ENCODE results near the gene NUP37. TPM values are rescaled to one million over a fixed set of nuclear protein-coding genes. Genes with fewer than 3 reads are reported as not detected.
A peak's percentile ranks its signal among the peaks of the same experiment; 100 is the strongest.
"Not testable (repeated sequence)": the region's sequence is repeated elsewhere in the genome, so short reads cannot be mapped to it uniquely, and the experiment has no call there.

NUP37 gene
- total RNA-seq, 2 donors from 2014 or later = 19.0 to 19.4 TPM

GRCh38 chr12:102106905-102107304, 13.0 kb downstream of the NUP37 start:
- DNase-seq (no peak), ATAC-seq (no peak)
- intact Hi-C loops (cut with DNase I, micrococcal nuclease) = no loop called here

DNA sequence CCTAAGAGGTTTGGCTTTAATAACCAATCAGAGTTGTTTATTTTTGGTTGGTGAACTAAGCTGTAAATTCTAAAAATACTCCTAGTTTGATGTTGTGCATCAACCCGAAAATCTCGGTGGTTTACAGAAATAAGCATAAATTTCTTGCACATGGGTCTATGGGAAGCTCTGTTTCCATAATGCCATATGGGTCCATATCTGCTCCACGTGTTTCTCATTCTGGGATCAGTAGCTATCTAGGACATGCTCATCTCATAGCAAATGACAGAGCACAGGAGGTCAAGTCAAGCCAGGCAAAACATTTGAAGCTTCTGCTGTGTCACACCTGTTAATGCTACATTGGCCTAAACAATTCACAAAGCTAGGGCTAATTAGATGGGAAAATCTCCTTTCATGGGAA, 23.1 kb downstream of the NUP37 start:
- ATAC-seq = no peak
- intact Hi-C loops (cut with DNase I, micrococcal nuclease) = no loop called here
- DNase-seq = no peak

GRCh38 chr12:102095677-102096263, 24.1 kb downstream of the NUP37 start:
- ATAC-seq (peak; percentile 62), DNase-seq (no peak)
- intact Hi-C loops (cut with DNase I, micrococcal nuclease) = no loop called here

GRCh38 chr12:102093319-102093718, 26.6 kb downstream of the NUP37 start:
- intact Hi-C loops (cut with DNase I, micrococcal nuclease) = no loop called here
- ATAC-seq (no peak), DNase-seq (no peak)

DNA sequence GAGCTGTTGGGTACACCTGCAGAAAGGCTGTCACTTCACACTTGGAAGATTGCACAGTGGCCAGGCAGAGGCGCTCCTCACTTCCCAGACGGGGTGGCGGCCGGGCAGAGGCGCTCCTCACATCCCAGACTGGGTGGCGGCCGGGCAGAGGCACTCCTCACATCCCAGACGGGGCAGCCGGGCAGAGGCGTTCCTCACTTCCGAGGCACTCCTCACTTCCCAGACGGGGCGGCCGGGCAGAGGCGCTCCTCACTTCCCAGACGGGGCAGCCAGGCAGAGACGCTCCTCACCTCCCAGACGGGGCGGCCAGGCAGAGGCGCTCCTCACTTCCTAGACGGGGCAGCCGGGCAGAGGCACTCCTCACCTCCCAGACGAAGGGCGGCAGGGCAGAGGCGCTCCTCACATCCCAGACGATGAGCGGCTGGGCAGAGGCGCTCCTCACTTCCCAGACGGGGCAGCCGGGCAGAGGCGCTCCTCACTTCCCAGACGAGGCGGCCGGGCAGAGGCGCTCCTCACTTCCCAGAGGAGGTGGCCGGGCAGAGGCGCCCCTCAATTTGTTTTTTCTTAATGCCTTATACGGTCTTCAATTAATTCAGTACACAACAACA, 30.6 kb downstream of the NUP37 start:
- ATAC-seq; intact Hi-C loops (cut with DNase I, micrococcal nuclease); DNase-seq: not testable (repeated sequence)

GRCh38 chr12:102080842-102081241, 39.1 kb downstream of the NUP37 start:
- intact Hi-C loops (cut with DNase I, micrococcal nuclease) = no loop called here
- ATAC-seq (no peak), DNase-seq (no peak)

GRCh38 chr12:102072092-102072491, 47.8 kb downstream of the NUP37 start:
- intact Hi-C loops (cut with DNase I, micrococcal nuclease); ATAC-seq; DNase-seq: not testable (repeated sequence)

DNA sequence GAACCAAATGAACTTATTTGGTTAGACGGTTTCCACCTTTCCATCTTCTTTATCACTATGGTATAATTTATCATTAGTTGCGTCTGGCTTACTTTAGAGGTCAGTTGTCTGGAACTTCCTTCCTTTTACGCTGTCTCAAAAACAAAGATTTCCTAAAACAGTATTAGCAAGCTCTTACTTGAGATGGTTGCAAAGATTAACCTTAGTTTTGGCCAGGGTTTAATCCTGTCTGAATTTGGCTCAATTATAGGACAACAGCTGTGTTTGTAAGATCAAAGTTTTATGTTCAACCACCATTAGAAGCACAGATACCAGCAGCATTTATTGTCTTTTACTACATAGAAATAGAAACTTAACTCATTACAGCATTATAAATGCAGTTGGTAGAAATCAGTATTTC, 50.2 kb downstream of the NUP37 start:
- ATAC-seq (no peak), DNase-seq (no peak)
- intact Hi-C loops (cut with DNase I, micrococcal nuclease) = loop anchor here in 1 of 2 donors (10.0 kb wide), 1 partner anchor 135 kb away; no protein-coding TSS in a partner anchor

DNA sequence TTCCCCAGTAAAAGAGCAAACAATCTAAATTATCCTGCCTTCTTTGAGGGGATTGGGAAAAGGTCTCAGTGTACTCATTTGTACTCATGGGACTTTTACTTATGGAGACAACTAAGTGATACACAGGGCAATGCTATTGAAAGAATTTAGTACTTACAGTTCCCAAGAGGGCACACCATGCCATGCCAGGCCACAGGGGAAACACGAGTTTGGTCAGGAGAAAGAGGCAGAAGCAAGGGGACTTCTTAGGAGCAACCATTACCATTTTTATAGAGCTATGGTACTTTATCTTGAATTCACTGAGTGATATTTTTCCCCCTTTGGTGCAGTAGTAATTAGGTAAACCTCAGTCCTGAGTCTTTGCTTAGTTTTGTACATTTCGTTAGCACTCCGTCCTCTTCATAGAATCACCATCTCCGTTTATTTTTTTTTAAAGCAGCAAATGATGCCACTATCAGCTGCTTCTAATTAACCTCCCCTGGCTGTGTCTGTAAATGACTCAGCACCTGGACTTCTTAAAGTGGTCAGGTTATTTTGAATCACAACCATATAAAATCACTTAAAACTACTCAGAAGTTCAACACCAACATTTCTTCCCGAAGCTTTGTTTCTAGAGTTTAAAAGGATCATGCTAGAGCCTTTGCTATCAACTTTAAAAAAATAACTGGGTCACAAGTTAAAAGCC, 52.2 kb downstream of the NUP37 start:
- ATAC-seq (no peak), DNase-seq (no peak)
- intact Hi-C loops (cut with DNase I, micrococcal nuclease) = loop anchor here in 1 of 2 donors (10.0 kb wide), 1 partner anchor 133 kb away; no protein-coding TSS in a partner anchor

DNA sequence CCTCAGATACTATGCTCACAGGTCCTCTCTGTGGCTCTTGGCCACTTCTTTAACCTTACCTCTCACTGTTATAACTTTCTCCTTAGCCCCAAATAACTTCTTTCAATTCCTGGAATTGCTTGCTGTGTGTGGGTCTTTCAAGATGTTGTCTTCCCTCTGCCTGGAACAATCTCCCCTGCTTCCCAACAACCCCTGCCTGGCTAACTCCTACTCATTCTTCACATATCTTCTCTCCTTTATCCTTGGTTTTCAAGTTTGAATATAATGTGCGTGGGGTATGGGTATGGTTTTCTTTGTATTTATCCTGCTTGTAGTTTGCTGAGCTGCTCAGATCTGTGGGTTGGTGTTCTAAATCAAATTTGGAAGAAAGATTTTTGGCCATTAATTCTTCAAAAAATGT, 55.4 kb downstream of the NUP37 start:
- no peak for DNase-seq
- no peak for ATAC-seq
- intact Hi-C loops (cut with DNase I, micrococcal nuclease) = loop anchor here in 1 of 2 donors (10.0 kb wide), 1 partner anchor 130 kb away; no protein-coding TSS in a partner anchor

DNA sequence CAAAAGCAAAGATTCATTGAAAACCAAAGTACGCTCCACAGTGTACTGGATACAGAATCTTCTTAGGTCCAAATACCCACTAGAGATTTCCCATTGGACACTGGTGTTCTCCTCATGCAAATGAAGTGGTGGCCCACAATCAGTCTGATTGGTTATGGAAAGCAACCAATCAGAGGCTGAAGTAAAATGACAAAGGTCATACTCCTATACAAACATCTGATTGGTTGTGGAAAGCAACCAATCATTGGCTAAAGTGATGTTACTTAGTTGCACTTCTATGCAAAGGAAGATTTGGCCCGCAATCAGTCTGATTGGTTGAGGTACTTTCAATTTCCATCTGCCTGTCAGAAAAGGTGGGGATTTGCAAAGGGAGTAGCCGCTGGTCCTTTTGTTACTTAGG, 56.8 kb downstream of the NUP37 start:
- no peak for ATAC-seq
- no peak for DNase-seq
- intact Hi-C loops (cut with DNase I, micrococcal nuclease) = loop anchor here in 1 of 2 donors (10.0 kb wide), 1 partner anchor 128 kb away; no protein-coding TSS in a partner anchor

DNA sequence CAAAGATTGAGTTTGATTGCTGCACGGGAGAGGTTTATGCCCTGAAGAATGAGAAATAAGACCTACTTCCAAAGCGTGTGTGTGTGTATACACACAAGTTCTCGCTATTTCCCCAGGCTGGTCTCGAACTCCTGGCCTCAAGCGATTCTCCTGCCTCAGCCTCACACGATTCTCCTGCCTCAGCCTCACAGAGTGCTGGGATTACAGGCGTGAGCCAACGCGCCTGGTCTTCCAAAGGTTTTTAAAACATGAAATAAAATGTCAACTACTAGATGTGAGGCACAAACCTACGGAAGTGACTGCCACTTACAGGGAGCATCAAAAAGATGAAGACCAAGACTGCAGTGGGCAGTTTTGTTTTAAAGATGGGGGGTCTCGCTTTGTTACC, 57.5 kb downstream of the NUP37 start:
- no peak for DNase-seq
- ATAC-seq = no peak
- intact Hi-C loops (cut with DNase I, micrococcal nuclease) = loop anchor here in 1 of 2 donors (10.0 kb wide), 1 partner anchor 128 kb away; no protein-coding TSS in a partner anchor

GRCh38 chr12:102061560-102062418, 58.1 kb downstream of the NUP37 start, which contains the start of gene WASHC3:
WASHC3 (minus strand) TSS chr12:102061991; CDS start chr12:102061962, 29 bp downstream.
- ATAC-seq = peak; percentile 99
- peak; percentile 95 to 96 for DNase-seq
- intact Hi-C loops (cut with DNase I, micrococcal nuclease) = loop anchor here in 1 of 2 donors (10.0 kb wide), 1 partner anchor 127 kb away; no protein-coding TSS in a partner anchor

GRCh38 chr12:102061096-102061559, 58.8 kb downstream of the NUP37 start:
- no peak for DNase-seq
- peak; percentile 45 for ATAC-seq
- intact Hi-C loops (cut with DNase I, micrococcal nuclease) = loop anchor here in 1 of 2 donors (10.0 kb wide), 1 partner anchor 126 kb away; no protein-coding TSS in a partner anchor

- ATAC-seq (no peak), DNase-seq (no peak)
- intact Hi-C loops (cut with DNase I, micrococcal nuclease) = no loop called here
Observed at GRCh38 chr12:102059343-102059742, 60.6 kb downstream of the NUP37 start.

- ATAC-seq = no peak
- DNase-seq = no peak
- intact Hi-C loops (cut with DNase I, micrococcal nuclease) = no loop called here
Observed at GRCh38 chr12:102054345-102054744, 65.6 kb downstream of the NUP37 start.

DNA sequence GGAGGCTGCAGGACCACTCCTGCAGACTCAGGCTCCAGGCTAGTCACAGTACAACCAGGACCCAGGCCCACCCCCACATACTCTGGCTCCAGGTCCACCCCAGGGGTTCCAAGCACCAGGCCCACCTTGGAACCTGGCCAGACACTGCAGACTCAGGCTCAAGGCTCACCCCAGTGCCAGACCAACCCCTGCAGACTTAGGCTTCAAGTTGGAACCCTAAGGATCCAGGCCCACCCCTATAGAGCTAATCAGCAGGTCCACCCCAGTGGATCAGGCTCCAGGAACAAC, 66.9 kb downstream of the NUP37 start:
- ATAC-seq (no peak), DNase-seq (no peak)
- intact Hi-C loops (cut with DNase I, micrococcal nuclease) = no loop called here

DNA sequence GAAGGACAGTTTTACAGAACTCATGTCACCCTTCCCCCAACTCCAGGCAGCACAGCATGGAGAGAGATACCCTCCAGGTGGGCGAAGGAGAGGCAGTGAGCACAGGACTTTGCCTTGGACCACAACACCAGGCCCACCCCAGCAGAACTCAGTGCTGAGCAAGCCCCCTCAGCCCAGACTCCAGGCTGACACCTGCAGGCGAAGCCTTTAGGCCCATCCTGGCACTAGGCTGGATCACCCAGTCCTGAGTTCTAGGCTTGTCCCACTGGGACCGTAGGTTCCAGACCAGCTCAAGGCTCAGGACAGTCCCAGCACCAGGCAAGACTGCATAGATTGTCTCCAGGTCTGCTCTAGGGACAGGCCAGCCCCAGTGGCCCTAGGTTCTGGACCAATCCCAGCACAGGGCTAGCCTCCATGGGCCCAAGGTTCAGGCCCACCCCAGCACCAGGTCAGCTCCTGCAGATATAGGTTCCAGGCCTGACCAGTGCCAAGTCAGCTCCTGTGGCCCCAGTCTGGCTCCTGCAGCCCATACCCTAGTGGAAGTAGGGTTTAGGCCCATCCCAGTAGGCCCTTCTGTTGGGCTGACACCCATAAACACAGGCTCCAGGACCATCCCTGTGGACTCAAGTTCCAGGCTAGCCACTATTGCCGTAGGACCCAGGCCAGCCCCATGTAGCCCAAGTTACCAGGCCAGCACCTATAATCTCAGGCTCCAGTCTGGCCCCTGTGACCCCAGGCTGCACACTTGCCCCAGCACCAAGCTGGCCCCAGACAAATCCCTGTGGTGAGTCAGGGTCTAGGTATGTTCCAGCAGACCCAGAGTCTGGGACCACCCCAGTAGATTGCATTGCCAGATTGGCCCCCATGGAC, 67.5 kb downstream of the NUP37 start:
- DNase-seq (no peak), ATAC-seq (no peak)
- intact Hi-C loops (cut with DNase I, micrococcal nuclease) = no loop called here

All from left colon (tissue), 2 donors.